ENCODE measurements around the gene GNGT2.

GNGT2 gene

DNA sequence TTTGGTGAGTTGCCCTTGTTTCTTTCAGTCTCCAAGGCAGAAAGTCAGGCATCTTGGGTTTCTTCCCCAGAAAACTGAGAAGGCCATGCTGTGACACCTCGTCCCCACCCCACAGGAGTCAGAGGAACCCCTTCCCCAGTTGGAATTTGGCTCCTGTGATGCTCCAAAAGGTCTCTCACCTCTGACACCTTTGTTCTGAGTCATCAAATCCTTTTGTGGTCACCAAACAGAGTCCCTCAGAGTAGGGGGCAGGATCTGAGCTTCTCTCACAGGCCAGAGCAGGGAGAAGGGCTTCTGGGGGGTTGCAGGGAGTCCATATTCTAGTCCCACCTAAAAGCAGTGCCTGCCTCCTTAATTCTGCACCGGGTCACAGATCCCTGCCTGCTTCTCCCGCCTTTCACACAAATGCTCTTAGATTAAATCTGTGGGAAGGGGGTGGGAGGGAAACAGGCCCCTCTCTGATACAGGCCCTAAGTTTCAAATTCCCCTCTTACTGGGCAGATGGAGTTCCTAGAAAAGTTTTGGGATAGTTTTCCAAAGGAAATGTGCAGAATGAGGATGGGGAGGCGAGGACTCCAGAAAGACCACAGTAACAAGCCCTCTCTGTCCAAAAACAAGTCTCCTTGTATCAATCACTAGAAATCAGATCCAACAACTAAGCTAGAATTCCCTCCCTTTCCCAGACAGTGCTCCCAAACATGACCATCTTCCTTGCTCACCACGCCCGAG lies 18.9 kb upstream of the GNGT2 start:
- DNase-seq, result no peak

DNA sequence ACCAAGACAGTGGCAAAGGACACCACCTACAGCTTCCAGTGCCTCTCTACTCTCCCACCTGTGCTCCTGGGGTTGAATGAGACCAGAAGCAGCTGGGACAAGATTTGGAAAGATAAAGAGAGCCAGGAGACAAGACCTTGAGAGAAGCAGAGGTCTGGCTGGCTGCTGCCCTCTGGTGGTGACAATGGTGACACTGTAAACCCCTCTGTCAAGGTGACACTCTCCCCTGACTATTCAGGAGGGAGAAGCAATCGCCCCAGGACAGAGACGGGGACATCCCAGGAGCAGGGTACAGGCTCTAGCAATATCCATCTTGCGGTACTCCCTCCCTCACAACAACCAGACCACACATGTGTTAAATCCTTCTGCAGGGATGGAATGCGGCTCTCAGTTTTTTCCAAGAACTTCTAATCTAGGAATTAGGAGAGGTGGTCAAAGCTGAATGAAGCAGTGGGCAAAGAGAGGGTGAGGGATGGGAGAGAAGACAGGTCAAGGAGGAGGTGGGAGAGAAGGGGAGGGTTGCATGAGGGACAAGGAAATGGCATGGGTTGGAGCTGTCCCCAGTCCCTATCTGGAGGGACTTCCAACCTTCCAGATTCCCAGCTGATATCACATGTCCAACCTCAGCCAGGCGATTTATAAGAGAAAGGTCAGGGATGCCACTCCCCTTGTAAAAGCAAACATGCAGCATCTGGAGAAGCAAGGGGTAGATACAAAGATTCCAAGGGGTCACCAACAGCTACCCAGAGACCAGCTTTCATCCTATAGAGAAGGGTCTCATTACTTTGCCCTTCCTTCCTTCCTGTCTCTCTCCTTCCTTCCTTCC lies 17.3 kb upstream of the GNGT2 start:
- peak; percentile 79 for DNase-seq

DNA sequence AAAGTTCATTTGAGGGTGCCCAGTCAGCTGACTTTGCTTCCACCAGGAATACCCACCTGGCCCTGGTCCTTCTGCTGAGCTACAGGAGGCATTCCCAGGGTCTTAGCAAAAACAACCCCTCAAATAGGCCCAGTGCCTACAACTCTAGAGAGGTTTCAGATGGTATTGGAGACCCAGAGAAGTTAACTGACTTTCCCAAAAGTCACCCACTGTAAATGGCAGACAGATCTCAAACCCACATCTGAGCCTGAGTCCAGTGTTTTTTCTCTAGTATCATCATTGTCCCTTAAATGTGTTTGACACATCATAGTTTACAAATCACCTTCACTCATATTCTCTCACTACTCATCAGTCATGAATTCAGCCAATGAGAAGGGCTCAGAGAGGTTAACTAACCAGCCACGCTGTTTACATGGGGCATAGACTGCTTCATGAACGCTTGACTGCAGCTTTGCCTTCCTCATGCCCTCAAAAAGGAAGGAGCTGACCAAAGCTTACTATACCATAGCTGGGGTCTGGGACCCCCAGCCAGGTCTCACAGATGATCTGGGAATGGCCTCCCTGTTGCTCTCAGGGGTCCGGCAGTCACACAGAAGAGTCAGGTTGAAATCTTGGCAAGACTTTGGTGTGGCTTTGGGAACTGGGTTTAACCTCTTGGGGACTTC lies 16.5 kb upstream of the GNGT2 start:
- no peak for DNase-seq

DNA sequence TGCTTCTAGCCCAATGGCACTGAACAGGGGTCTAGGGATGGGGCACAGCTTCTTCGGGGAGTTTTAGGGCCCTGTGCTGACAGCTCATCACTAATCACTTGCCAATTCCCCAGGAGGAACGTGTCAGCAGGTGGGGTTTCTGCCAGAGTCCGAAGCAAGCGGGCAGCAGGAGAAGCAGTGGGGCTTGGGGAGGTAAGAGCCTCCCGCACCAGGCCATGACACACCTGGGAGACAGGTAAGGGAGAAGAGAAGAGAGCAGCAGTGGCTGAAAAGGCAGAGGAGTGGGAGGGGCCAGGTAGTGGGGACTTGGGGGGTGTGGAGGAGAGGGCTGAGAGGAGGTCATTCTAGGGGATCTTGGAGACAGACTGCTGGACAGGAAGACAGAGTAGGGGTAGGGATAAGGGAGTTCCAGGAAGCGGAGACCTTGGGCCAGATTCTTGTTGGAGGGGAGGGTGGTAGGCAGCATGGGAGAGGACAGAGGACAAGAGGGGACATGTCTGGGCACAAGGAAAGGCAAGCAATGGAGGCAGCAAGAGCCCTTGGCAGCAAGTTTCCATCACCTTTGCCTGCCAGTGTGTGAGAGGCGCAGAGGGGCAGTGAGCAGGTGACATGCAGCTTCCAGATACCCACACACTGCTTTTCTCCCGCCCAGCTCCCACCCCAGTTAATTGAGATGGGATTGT lies 15.3 kb upstream of the GNGT2 start:
- DNase-seq, result no peak

DNA sequence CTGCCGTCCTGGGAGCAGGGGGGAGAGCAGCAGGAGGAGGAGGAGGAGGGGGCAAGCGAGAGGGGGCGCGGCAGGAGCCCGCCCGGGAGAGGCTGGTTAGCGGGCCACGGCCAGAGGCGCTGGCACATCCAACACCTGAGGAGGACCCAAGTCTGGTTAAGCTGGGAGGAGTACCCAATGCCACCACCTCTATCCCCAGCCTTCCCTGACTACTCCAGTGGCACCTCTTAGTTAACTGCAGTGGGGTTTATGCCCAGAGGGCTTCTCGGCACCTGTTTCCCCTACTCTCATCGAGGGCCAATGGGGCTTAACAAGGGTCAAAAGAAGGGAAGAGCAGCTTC lies 14.6 kb upstream of the GNGT2 start:
- DNase-seq, result no peak

DNA sequence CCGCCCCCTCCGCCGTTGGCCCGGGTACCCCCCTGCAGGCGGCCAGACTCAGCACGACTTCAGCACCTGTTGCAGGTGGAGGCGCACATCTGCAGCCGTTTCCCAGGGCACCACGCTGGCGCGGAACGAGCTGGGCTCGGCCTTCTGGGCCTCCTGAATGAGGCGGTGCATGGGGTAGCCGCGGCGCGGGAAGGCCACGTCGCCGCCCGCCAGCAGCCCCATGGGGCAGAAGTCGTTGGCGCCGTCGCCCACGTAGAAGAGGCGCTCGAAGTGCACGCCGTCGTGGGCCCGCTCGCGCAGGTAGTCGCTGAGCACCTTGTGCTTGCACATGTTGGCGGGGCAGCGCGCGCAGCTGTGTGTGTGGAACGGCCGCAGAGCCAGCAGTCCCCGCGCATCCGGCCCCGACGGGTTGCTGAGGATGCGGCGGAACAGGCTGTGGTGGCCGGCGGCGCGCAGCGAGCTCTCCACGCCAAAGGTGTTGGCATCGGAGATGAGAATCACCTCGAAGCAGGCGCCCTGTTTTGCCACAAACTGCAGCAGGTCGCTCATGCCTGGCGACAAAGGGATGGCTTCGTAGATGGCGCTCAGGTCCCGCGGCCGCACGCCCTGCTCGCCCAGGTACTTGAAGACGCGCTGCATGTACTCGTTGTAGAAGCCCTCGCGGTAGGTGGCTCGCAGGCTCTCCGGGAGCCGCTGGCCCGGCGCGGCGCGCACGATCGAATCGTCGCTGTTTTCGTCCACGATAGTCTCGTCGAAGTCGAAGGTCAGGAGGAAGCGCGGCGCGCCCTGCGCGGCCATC lies 14.0 kb upstream of the GNGT2 start:
- DNase-seq, result peak; percentile 57

DNA sequence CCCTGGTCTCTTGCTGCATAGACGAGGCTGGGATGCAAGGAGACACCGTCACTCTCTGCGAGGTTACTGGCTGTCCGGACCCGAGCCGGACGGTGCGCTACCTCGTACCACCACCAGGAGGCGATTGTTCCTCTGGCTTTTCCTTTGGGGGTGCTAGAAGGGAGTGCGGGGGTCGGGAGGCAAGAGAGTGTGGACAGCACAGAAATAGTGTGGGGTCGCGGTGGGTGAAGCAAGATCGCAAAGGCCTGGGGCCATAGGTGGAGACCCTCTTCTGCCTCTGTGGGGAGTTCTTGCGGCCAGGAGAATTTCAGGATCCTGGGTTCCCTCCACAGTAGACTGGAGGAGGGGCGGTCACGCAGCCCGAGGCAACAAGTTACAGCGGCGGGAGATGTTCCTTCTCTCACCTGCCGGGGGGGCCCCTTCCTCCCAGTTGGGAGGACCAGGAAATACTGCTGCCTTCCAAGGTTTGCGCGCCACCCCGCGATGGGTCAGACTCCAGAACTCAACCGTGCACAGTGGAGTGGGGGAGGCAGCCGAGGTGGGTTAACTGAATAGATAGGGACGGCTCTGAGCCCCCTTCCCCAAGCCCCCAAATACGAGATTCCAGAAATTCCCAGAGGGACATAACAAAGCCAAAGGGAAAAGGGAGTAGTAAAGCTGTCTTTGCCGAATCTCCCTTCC lies 13.3 kb upstream of the GNGT2 start:
- DNase-seq, result peak; percentile 72

DNA sequence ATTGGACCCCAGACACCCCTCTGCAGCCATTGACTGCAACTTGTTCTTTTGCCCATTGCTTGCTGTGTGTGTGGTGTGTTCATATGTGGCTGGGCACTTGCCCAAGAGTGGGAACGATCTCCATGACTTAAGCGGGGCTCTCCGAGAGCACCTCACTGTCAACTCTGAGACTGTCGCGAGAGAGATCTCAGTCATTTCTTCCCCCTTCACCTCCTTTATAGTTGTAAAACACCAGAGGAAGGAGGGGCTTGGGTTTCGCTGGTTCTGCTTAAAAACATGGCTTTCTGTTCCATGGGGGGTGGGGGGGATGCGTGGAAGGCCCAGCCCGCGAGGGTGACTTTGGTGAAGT lies 12.8 kb upstream of the GNGT2 start:
- DNase-seq, result no peak

DNA sequence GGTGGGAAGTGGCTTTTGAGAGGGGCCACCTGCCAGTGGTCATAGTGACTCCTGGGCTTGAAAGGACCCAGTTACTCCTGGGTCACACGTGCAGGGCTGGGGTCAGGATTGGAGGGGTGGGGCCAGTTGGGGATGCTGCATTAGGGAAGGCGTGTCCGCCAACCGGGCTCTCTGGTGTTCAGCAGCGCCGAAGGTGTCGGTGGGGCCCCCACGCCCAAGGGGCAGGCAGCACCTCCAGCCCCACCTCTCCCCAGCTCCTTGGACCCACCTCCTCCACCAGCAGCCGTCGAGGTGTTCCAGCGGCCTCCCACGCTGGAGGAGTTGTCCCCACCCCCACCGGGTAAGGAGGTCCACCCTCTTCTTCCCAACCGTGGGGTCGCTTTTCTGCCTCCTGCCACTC lies 9.6 kb upstream of the GNGT2 start:
- DNase-seq, result no peak

DNA sequence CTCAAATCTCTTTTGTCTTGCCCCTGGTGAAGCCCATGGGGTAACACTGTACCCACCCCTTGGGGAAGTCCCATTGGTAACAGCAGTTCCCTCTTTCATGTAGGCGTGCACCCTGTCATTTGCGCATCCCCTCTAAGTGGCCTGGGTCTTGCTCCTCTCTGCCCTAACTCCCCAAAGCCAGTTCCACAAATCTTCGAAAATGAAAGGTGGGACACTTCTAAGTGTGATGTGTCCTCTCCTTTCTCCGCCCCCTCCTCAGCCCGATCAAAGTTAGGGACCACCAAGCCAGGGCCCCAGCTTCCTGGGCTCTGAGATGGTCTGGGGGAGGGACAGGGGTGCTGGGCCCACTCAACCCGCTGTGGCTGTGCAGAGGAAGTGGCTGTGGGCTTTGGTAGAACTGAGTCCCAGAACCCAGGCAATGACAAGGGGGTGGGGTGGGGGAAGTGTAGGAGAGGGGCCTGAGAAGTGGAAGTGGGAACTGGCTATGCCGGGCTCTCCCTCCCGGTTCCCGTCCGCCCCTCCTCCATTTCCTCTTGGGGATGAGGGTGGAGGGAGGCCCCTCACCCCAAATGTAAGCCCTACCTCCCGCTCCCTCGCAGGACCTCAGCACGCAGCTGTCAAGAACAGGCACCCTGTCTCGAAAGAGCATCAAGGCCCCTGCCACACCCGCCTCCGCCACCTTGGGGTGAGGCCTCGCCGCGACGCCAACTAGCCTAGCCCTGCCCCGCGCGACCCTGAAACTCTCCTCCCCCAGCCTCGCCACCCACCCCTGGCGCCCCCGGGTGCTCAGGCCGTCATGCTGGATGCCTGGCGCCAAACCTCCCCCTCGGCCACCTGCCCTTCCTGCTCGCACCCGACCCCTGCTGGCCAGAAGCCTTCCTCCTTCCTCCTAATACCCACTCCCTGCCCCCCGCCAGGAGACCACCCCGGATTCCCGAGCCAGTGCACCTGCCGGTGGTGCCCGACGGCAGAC lies 8.9 kb upstream of the GNGT2 start:
- peak; percentile 59 for DNase-seq

DNA sequence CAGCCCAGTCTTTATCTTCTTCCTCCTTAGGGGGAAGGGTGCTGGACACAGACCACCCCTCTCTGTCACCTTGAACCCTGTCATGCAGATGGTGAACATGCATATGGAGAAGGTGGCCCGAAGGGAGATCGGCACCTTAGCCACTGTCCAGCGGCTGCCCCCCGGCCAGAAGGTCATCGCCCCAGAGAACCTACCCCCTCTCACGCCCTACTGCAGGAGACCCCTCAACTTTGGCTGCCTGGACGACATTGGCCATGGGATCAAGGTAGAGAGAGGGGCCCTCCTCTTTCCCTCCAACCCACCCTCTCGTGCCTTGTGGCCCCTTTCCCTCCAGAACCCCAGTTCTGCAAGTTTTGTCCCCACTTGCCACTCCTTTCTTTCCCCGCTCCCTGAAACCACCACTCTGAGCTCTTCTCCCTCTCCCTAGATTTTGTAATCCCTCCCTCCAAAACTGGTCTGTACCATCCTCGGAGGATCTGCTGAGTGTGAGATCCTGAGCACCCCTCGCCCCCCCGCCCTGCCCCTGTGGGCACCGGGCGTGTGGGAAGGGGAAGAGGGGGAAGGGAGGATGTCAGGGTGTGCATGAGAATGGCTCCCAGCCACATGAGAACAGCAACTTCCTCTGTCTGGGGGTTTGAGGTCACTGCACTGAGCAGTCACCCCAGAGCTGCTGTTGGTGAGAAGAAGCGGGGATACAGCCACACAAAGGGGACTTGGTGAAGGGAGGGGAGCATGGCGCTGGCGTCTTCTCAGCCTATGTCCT lies 7.5 kb upstream of the GNGT2 start:
- peak; percentile 80 for DNase-seq

DNA sequence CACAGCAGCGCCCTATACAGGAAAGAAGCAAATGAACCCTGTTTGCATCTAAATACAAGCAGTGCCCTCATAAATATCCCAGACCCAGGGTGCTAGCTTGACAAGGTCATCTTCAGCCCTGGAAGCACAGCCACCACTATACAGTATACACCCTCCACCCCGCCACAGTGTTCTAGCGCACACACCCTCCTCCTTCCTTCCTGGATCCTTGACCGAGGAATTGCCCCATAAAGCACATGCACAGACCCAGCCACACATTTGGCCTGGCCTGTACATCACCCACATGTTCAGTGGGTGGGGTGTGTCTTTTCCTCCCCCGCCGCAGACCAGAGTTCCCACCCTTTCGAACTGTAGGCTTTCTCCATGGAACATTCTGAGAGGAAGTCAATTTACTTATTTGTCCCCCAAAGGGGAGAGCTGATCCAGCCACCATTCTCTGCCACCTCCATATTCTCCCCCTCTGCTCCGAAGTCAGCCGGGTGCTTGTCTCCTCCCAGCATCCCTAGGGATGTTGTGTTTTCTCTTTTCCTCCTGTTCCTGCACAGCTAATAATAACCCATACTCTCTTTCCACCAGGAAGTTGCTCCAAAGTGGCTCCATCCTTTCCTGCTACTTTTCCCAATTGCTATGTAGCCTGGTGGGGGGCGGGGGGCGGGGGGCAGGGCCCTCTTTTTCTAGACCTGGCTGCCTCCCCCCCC lies 6.7 kb upstream of the GNGT2 start:
- DNase-seq, result no peak

DNA sequence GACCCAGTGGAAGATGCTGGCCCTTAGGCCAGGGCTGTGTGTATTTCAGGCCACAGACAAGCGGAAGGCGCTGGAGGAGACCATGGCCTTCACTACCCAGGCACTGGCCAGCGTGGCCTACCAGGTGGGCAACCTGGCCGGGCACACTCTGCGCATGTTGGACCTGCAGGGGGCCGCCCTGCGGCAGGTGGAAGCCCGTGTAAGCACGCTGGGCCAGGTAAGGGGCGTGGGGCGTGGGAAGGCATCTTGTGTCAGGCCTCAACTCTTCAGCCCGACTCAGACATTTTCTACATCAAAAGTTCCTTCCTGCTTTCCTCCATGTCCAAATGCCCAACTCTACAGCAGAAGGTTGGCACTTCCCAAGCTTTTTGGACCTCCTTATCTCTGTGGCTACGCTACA lies 6.1 kb upstream of the GNGT2 start:
- no peak for DNase-seq

DNA sequence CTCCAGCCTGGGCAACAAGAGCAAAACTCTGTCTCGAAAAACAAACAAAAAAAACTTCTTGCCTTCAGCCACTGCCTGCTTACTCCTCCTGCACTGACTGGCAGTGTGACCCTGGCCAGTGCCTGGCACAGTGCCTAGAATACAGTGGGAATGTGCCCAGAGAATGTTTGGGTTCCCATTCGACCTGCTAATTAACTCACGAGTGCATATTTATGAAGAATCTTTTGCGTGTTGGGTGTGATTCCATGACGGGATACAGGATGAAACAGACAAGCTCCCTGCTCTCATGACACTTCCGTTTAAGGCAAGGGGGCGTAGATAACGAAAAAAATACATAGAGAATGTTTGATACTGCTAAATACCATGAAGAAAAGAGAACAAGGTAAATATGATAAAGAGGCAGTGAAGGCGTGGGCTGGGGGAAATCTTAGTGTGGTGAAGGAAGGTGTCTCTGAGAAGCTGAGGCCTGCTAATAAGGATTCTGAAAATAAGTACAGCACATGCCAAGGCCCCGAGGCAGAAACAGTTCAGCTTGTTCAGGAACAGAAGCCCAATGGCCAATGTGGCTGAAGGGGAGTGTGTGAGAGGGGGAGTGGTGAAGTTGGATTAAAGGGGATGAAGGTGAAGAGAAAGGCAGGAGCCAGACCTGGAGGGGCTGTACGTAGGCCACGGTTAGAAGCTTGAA lies 4.4 kb upstream of the GNGT2 start:
- DNase-seq, result no peak

DNA sequence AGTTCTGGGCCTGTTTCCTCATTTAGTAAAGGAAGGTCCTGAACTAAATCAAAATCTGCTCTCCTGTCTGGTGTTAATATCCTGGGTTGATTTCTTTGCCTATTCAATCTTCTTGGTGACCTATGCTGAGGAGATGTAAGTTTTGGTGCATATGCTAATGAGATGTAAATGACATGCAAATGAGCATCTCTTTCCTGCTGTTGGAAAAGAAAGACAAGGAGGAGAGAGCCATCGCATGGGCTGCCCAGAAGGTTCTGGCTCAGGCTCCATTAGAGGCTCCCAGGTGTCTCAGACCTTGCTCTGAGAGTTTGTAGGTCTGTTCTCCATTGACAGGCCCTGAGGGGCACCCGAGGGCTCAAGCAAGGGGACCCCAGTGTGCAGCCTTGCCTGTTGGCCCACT lies 3.5 kb upstream of the GNGT2 start:
- DNase-seq, result no peak

DNA sequence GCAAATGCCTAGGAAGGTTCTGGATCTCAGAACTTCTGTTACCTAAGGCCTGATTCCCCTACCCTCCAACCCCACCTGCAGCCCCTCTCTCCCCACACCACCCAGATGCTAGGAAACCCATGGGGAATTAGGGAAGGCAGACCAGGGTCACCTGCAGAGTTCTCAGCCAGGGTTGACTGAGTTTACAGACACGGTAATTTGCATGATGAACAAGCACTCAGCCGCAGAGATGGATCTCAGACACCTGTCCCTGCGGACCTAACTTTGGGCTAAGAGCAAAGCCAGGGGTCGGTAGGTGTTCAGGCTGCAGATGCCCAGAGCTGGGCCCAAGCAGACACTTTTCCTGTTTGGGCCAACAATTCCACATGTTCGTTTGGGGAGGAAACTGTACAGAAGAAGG lies 3.0 kb upstream of the GNGT2 start:
- no peak for DNase-seq

DNA sequence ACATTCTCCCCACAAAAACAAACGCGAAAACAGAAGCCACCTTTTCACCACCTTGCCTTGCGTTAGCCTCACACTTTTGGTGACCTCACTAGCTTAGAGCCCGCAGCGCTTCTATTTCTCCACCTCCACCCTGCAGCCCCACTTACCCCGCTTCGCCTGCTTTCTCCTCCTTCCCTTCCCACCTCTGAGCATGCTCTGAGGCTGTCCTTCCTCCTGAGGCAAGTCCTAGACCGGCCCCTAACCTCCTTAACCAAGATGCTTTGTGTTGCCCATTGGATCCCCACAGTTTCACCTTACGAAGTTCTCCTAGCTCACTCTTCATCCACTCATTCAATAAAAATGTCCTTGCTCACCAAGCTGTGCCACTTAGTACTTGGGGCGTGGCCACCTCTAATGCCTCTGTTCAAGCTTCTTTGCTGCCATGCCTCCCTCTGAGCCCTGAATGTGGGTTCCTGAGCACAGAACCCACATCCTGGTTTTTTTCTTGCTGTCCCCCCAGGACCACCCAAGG lies 1.3 kb downstream of the GNGT2 start:
- no peak for DNase-seq

DNA sequence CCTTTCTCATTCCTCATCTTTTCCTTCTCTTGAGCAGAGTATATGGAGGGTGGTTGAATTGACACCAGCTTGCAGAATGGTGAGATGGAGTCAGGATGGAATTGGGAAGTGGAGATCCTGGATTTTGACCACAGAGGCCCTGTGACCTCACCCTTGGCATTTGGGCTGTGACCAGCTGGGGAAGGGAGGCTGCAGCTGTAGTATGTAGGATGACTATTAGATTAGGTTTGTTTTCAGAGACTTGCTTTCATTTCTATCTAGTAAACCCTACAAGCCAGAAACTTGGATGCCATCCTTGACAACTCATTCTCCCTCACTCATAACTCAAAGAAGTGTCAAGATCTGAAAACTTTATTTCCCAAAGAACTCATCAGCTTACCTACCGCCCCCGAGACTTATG lies 5.9 kb downstream of the GNGT2 start:
- no peak for DNase-seq

DNA sequence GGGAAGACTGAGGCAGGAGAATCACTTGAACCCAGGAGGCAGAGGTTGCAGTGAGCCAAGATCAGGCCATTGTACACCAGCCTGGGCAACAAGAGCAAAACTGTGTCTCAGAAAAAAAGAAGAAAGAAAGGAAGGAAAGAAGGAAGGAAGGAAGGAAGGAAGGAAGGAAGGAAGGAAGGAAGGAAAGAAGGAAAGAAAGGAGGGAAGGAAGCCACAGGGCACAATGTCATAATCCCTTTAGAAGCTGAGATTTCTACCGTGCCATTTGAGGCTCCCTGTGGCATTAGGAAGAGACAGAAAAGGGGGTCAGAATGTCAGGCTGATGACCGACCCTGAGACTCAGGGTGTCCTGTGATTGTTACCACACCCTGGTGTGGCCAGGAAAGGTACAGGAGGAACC lies 6.6 kb downstream of the GNGT2 start:
- DNase-seq, result no peak
